ENCODE data around the gene PRSS12.
"Not testable (repeated sequence)": the region's sequence is repeated elsewhere in the genome, so short reads cannot be mapped to it uniquely, and the experiment has no call there.

The PRSS12 gene

GRCh38 chr4:118318931-118319330, 33.9 kb downstream of the PRSS12 start:
- no peak for DNase-seq (ENCODE audit: low spot score)

GRCh38 chr4:118317691-118318090, 35.1 kb downstream of the PRSS12 start:
- DNase-seq (ENCODE audit: low spot score): no peak

- no peak for DNase-seq (ENCODE audit: low spot score)
Measured at GRCh38 chr4:118314221-118314620, 38.6 kb downstream of the PRSS12 start.

GRCh38 chr4:118313098-118313497, 39.7 kb downstream of the PRSS12 start:
- DNase-seq (ENCODE audit: low spot score): no peak

- DNase-seq (ENCODE audit: low spot score): no peak
Measured at GRCh38 chr4:118308306-118309030, 44.3 kb downstream of the PRSS12 start.

- no peak for DNase-seq (ENCODE audit: low spot score)
Measured at GRCh38 chr4:118307643-118308042, 45.2 kb downstream of the PRSS12 start.

- not testable (repeated sequence) for DNase-seq (ENCODE audit: low spot score)
Measured at GRCh38 chr4:118299619-118300018, 53.2 kb downstream of the PRSS12 start.

- no peak for DNase-seq (ENCODE audit: low spot score)
Measured at GRCh38 chr4:118296729-118297128, 56.1 kb downstream of the PRSS12 start.

- DNase-seq (ENCODE audit: low spot score): no peak
Measured at GRCh38 chr4:118290951-118291350, 61.9 kb downstream of the PRSS12 start.

GRCh38 chr4:118289794-118290193, 63.0 kb downstream of the PRSS12 start:
- peak; percentile 55 for DNase-seq (ENCODE audit: low spot score)

- DNase-seq (ENCODE audit: low spot score): no peak
Measured at GRCh38 chr4:118287711-118288451, 64.9 kb downstream of the PRSS12 start.

GRCh38 chr4:118286685-118287084, 66.1 kb downstream of the PRSS12 start:
- DNase-seq (ENCODE audit: low spot score): no peak

GRCh38 chr4:118285931-118286330, 66.9 kb downstream of the PRSS12 start:
- no peak for DNase-seq (ENCODE audit: low spot score)

GRCh38 chr4:118284169-118284568, 68.6 kb downstream of the PRSS12 start:
- DNase-seq (ENCODE audit: low spot score): no peak

GRCh38 chr4:118282692-118283091, 70.1 kb downstream of the PRSS12 start:
- DNase-seq (ENCODE audit: low spot score): peak; percentile 72

- no peak for DNase-seq (ENCODE audit: low spot score)
Measured at GRCh38 chr4:118281611-118282442, 71.0 kb downstream of the PRSS12 start.

GRCh38 chr4:118280501-118281218, 72.1 kb downstream of the PRSS12 start:
- DNase-seq (ENCODE audit: low spot score): peak; percentile 35

GRCh38 chr4:118279920-118280432, 72.8 kb downstream of the PRSS12 start:
- no peak for DNase-seq (ENCODE audit: low spot score)

GRCh38 chr4:118279328-118279727, 73.5 kb downstream of the PRSS12 start:
- DNase-seq (ENCODE audit: low spot score): no peak

GRCh38 chr4:118278473-118279274, 74.1 kb downstream of the PRSS12 start:
- DNase-seq (ENCODE audit: low spot score): peak; percentile 97

- no peak for DNase-seq (ENCODE audit: low spot score)
Measured at GRCh38 chr4:118277243-118277642, 75.6 kb downstream of the PRSS12 start.
